HUES48 (cell line): Measurements from ENCODE around the gene SMARCB1.

Source experiments
- H3K27ac ChIP-seq: one replicate; pipeline ENCODE4 v1.7.0; 2013; ENCODE audit warnings: low read depth, low read length, inconsistent platforms
- H3K27me3 ChIP-seq: 2 replicates; pipeline ENCODE4 v1.6.1; 2013; ENCODE audit warnings: mild to moderate bottlenecking, low read length; ENCODE audit not compliant: control insufficient read depth, insufficient read depth
- H3K36me3 ChIP-seq: 2 replicates; pipeline ENCODE4 v1.6.1; 2013; ENCODE audit warnings: low read length; ENCODE audit not compliant: control insufficient read depth, insufficient read depth
- H3K4me1 ChIP-seq: 2 replicates; pipeline ENCODE4 v1.6.1; 2013; ENCODE audit warnings: mild to moderate bottlenecking, low read length; ENCODE audit not compliant: control insufficient read depth, insufficient read depth
- H3K4me3 ChIP-seq: 2 replicates; pipeline ENCODE4 v1.5.1; 2013; ENCODE audit warnings: mild to moderate bottlenecking, low read depth, low read length
- H3K9ac ChIP-seq: 2 replicates; pipeline ENCODE4 v1.6.1; 2013; ENCODE audit warnings: mild to moderate bottlenecking, low read depth, low read length, moderate library complexity
- H3K9me3 ChIP-seq: 2 replicates; pipeline ENCODE4 v1.6.1; 2013; ENCODE audit warnings: low read length; ENCODE audit not compliant: control insufficient read depth, insufficient read depth

Gene SMARCB1

GRCh38 chr22:23840026-23840425 is 53.3 kb downstream of the SMARCB1 start:
- H3K4me3 ChIP-seq: no peak overlapping the region
- no peak overlapping the region for H3K9ac ChIP-seq

GRCh38 chr22:23841292-23841691 is 54.5 kb downstream of the SMARCB1 start:
- Histone ChIP-seq H3K9ac (no peak overlapping the region), H3K4me3 (no peak overlapping the region), H3K36me3 (peaks cover 3% of the 10 kb centered on the region; the same call in 1 of the 2 replicates), H3K27me3 (peaks cover 7% of the 10 kb centered on the region; the same call in 1 of the 2 replicates), H3K4me1 (peaks cover 12% of the 10 kb centered on the region; the same call in 1 of the 2 replicates), H3K27ac (no peak overlapping the region), H3K9me3 (no peaks in the 10 kb centered on the region)

More at GRCh38 chr22:23840026-23840425, 53.3 kb downstream of the SMARCB1 start:
- no peaks in the 10 kb centered on the region for H3K9me3 ChIP-seq
- H3K27me3 ChIP-seq: peaks cover 7% of the 10 kb centered on the region; the same call in 1 of the 2 replicates
- H3K36me3 ChIP-seq: peaks cover 16% of the 10 kb centered on the region; the same call in 1 of the 2 replicates
- H3K4me1 ChIP-seq: peaks cover 9% of the 10 kb centered on the region; the same call in 1 of the 2 replicates
- H3K27ac ChIP-seq: no peak overlapping the region

GRCh38 chr22:23841736-23842445 is 55.1 kb downstream of the SMARCB1 start:
- peaks cover 7% of the 10 kb centered on the region; the same call in 1 of the 2 replicates for H3K27me3 ChIP-seq
- H3K9ac ChIP-seq: no peak overlapping the region
- H3K4me3 ChIP-seq: no peak overlapping the region
- no peaks in the 10 kb centered on the region for H3K36me3 ChIP-seq
- H3K4me1 ChIP-seq: peaks cover 17% of the 10 kb centered on the region; the same call in 1 of the 2 replicates
- no peaks in the 10 kb centered on the region for H3K9me3 ChIP-seq
- no peak overlapping the region for H3K27ac ChIP-seq

- Histone ChIP-seq H3K27ac (no peak overlapping the region), H3K36me3 (no peaks in the 10 kb centered on the region), H3K4me1 (peaks cover 17% of the 10 kb centered on the region; the same call in 1 of the 2 replicates), H3K9ac (no peak overlapping the region), H3K4me3 (no peak overlapping the region), H3K27me3 (peaks cover 7% of the 10 kb centered on the region; the same call in 1 of the 2 replicates), H3K9me3 (no peaks in the 10 kb centered on the region)
Observed at GRCh38 chr22:23842599-23842998, 55.8 kb downstream of the SMARCB1 start.

GRCh38 chr22:23844739-23845202 is 58.0 kb downstream of the SMARCB1 start:
- Histone ChIP-seq H3K27me3 (peaks cover 6% of the 10 kb centered on the region), H3K27ac (no peak overlapping the region), H3K36me3 (no peaks in the 10 kb centered on the region), H3K9ac (no peak overlapping the region), H3K4me1 (peaks cover 25% of the 10 kb centered on the region), H3K9me3 (no peaks in the 10 kb centered on the region), H3K4me3 (no peak overlapping the region)

GRCh38 chr22:23845265-23846080 is 58.7 kb downstream of the SMARCB1 start:
- Histone ChIP-seq H3K36me3 (no peaks in the 10 kb centered on the region), H3K27ac (no peak overlapping the region), H3K9ac (no peak overlapping the region), H3K27me3 (peaks cover 2% of the 10 kb centered on the region; the same call in 1 of the 2 replicates), H3K4me3 (no peak overlapping the region), H3K4me1 (peaks cover 25% of the 10 kb centered on the region), H3K9me3 (no peaks in the 10 kb centered on the region)

GRCh38 chr22:23846081-23846469 is 59.3 kb downstream of the SMARCB1 start:
- Histone ChIP-seq H3K9ac (no peak overlapping the region), H3K4me1 (peaks cover 25% of the 10 kb centered on the region), H3K9me3 (no peaks in the 10 kb centered on the region), H3K27me3 (peaks cover 2% of the 10 kb centered on the region; the same call in 1 of the 2 replicates), H3K36me3 (no peaks in the 10 kb centered on the region), H3K4me3 (no peak overlapping the region), H3K27ac (no peak overlapping the region)

- no peak overlapping the region for H3K4me3 ChIP-seq
- H3K27ac ChIP-seq: no peak overlapping the region
- no peaks in the 10 kb centered on the region for H3K9me3 ChIP-seq
- peaks cover 25% of the 10 kb centered on the region for H3K4me1 ChIP-seq
- no peaks in the 10 kb centered on the region for H3K36me3 ChIP-seq
- no peak overlapping the region for H3K9ac ChIP-seq
- H3K27me3 ChIP-seq: no peaks in the 10 kb centered on the region; the same call in 1 of the 2 replicates
Observed at GRCh38 chr22:23847310-23847920, 60.6 kb downstream of the SMARCB1 start.

- peaks cover 25% of the 10 kb centered on the region for H3K4me1 ChIP-seq
- H3K4me3 ChIP-seq: no peak overlapping the region
Observed at GRCh38 chr22:23847991-23848864, 61.5 kb downstream of the SMARCB1 start.

More at GRCh38 chr22:23847991-23848864, 61.5 kb downstream of the SMARCB1 start:
- H3K36me3 ChIP-seq: no peaks in the 10 kb centered on the region
- no peaks in the 10 kb centered on the region; the same call in 1 of the 2 replicates for H3K27me3 ChIP-seq
- H3K27ac ChIP-seq: peak overlapping the region; percentile 59
- H3K9me3 ChIP-seq: no peaks in the 10 kb centered on the region
- H3K9ac ChIP-seq: no peak overlapping the region
